H54 (cell line): ENCODE data around the gene NACA2.
"Not testable (repeated sequence)": the region's sequence is repeated elsewhere in the genome, so short reads cannot be mapped to it uniquely, and the experiment has no call there.

ENCODE experiments used
- DNase-seq: peaks from one replicate; pipeline ENCODE4 v3.0.0; 2011; ENCODE audit warnings: low spot score, mixed read lengths; ENCODE audit not compliant: insufficient read length
- FAIRE-seq: peaks from 3 replicates; lab custom pipeline; 2011; peaks lifted over from hg19 to GRCh38; lab: Jason Lieb, UNC
- POLR2A ChIP-seq: IDR thresholded peaks from 2 replicates; pipeline ENCODE4 v1.6.1; 2011; ENCODE audit warnings: low read depth, mild to moderate bottlenecking, low read length

NACA2 gene

DNA sequence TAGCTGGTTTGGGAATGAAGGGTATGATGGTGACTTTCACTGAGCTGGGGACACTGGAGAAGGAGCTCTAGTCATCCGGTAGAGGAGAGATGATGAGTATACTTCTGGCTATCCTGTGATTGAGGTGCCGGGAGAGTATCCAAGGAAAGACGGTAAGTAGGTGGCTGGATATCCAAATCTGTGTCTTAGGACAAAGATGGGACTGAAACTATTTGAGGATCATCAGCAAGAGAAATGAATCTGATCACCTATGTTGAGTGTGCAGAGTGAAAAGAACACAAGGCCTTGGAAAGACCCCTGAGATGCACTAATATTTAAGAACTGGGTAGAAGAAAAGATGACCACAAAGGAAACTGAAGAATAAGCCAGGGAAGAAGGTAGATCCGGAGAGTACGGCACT lies 1.0 kb downstream of the NACA2 start:
- FAIRE-seq, result no peak
- no peak for TF ChIP-seq POLR2A

GRCh38 chr17:61587807-61588660 lies 3.0 kb downstream of the NACA2 start:
- FAIRE-seq, result no peak
- TF ChIP-seq POLR2A, result no peak
- no peak for DNase-seq

More for the DNA sequence above, 1.0 kb downstream of the NACA2 start:
- no peak for DNase-seq

DNA sequence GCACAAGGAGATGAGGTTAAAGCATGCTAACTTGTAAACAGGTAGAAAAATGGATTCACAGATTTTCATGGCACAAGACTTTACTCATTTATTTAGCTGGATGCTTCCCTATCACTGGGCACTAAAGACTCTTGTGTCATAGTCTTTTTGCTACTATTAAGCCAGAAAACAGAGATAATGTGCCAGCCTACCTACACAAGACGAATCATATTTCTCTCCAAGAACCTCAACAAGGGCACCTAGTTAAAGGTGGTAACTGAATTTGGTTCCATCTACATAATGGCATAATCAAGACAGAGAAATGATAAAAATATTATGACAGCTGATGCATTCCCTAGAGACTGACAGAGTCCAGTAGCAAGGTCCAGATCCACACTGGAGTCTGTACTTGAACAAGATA lies 3.8 kb downstream of the NACA2 start:
- no peak for TF ChIP-seq POLR2A
- no peak for FAIRE-seq
- DNase-seq, result no peak

DNA sequence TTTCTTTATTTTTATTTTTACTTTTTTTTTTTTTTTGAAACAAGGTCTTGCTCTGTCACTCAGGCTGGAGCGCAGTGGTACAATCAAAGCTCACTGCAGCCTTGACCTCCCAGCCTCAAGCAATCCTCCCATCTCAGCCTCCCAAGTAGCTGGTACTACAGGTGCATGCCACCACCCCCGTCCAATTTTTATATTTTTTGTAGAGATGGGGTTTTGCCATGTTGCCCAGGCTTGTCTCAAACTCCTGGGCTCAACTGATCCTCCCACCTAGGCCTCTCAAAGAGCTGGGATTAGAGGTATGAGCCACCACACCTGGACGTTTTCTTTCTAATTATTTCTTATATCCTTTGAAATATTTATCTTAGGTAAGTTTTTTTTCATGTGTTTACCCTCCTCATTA lies 4.4 kb downstream of the NACA2 start:
- not testable (repeated sequence) for FAIRE-seq, DNase-seq

DNA sequence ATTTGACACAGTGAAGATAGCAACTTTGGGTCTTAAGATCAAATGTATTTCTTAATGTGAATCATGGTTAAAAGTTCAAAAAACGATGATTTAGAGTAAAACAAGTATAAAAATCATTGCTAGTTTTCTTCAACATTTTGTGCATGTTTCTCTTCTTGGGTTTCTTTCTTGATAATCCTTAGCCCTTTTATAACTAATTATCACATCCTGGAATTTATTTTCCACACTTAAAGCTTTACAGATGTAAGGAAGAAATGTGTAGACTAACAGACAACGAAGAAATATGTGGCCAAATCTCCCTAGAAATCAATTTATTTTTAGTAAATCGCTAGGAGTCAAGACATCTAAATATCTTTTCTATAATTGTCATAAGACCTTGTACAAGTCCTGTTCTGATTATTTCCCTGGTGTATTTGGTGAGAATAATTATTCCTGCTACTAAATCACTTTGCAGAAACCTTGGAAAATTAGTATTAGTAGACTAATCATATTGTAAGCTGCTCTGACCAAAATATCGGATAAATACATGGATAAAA lies 4.9 kb downstream of the NACA2 start:
- FAIRE-seq (no peak), DNase-seq (no peak)
- no peak for TF ChIP-seq POLR2A

GRCh38 chr17:61584866-61585265 lies 6.2 kb downstream of the NACA2 start:
- DNase-seq (no peak), FAIRE-seq (peak; percentile 48)
- TF ChIP-seq POLR2A, result no peak

DNA sequence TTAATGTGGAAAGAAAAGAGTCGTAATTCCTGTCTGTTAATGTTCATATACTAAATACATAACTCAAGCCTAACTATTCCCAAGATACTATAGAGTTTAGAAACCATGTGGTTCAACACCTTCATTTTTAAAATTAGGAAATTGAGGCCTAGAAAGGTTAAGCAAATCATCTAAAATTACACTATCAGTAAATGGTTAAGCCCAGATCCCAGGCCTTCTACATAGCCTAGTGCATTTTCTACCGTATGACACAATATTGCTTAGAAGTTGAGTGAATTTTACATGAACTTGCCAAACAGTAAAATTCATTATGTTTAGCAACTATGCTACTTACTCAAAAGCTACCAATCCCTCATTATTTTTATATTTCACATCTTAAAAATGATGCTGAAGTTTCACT lies 6.8 kb downstream of the NACA2 start:
- no peak for DNase-seq
- peak; percentile 60 for FAIRE-seq
- TF ChIP-seq POLR2A, result no peak

- TF ChIP-seq POLR2A, result no peak
- no peak for FAIRE-seq
- DNase-seq, result no peak
Observed at GRCh38 chr17:61583660-61584264, 7.3 kb downstream of the NACA2 start.

DNA sequence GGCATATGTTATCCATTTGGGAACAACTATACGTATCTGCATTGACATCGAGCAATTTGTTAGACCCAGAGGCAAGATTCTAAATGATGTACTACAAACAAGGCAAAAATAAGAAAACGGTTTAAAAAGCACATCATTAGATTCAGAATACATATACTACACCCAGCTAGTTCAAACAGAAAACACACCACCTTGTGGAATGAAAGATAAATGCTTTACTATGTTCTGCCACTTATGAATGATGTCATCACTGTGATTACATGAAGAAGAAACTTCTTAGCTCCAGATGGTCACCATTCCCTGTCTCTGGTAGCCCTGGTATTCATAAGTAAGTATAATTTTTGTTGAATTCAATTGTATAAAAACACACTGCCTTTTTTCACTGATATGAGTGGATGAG lies 7.8 kb downstream of the NACA2 start:
- DNase-seq, result peak; percentile 45
- FAIRE-seq, result peak; percentile 99

DNA sequence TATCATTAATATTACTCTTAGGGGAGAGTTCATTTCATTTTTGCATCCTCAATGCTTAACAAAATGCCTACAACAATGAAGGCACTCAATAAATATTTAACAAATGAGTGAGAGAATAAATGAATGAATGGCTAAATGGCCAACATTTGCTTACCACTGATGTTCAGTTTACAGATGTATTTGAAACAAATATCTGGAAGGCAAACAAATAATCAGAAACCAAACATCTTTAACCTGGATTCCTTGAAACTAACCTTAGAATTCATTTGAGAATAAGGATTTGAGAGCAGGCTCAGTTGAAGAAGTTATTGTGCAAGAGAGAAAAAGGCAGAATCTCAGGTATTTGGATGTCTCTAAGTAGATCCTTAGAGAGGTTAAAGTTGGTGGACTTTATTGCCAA lies 8.4 kb downstream of the NACA2 start:
- FAIRE-seq (no peak), DNase-seq (no peak)
- no peak for TF ChIP-seq POLR2A

More for the DNA sequence above, 7.8 kb downstream of the NACA2 start:
- TF ChIP-seq POLR2A, result no peak

GRCh38 chr17:61581611-61582349 lies 9.2 kb downstream of the NACA2 start:
- no peak for TF ChIP-seq POLR2A
- FAIRE-seq, result no peak
- no peak for DNase-seq

DNA sequence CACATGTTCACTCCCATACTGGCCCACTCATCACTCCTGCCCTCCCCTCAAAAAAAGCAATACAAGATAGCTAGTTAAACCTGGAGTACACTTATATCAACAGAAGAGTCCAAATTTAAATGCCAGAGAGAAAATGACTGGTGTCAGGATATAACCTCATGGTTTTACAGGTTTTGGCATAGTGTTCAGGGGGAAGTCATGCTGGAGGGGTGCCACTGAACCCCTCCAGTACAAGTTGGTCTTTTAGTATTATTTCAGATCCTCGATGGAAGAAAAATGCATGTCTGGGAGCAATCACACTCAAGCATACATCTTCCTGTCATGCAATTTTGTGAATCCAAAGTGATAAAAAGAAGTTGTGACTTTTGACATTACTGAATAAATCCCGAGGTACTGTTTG lies 10.5 kb downstream of the NACA2 start:
- FAIRE-seq (peak; percentile 41), DNase-seq (no peak)
- TF ChIP-seq POLR2A, result no peak

DNA sequence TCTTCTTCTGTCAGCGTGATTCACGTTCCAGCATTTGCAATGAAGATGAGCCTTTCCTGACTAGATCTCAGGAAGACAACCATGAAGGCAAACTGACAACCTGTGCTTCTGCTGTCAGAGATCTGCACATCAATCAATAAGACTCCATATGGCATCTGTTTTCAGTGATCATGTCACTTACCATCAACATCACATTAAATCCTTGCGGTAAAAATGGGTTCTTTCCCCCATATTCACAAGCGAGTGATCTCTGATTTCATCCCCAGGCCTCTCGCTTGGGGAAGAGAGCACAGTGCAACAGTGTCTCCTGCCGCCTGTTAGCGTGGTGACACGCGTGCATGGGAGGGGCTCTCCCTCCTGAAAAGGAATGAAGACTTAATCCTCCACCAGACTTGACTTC lies 11.1 kb downstream of the NACA2 start:
- TF ChIP-seq POLR2A, result no peak
- FAIRE-seq (no peak), DNase-seq (no peak)

- FAIRE-seq (no peak), DNase-seq (no peak)
- no peak for TF ChIP-seq POLR2A
Observed at GRCh38 chr17:61579347-61579746, 11.7 kb downstream of the NACA2 start.
